Muscle of back (tissue), 13 donors: Measurements from ENCODE around the gene MMS19. TPM values are rescaled to one million over a fixed set of nuclear protein-coding genes. Genes with fewer than 3 reads are reported as not detected.

Experiments used
- DNase-seq, 3 donors: peaks; one replicate each; pipeline versions ENCODE4 v3.0.0 to v3.0.0-alpha.2; 2013
- long read RNA-seq, 9 donors: transcript quantifications; one replicate each; lab custom pipeline, GENCODE V29; 2026
- polyA plus RNA-seq, 10 donors: library from polyadenylated mRNA; unstranded; fragments of 120-200 nt; gene quantifications; one replicate each; pipeline ENCODE4 v1.2.1, GENCODE V29; 2013; ENCODE audit not compliant: insufficient read length in 10 of 10

MMS19 gene
- polyA plus RNA-seq = 10 to 100 TPM; 51.9 to 84.9 (median 58.4) TPM
- long read RNA-seq, donor 1, partial matches to known transcripts = 0 of 4 reads
- long read RNA-seq, donor 1, other reads (novel, unspliced or antisense) = 0 of 4 reads
- long read RNA-seq, donor 2, partial matches to known transcripts = 46 of 47 reads
- long read RNA-seq, donor 2, other reads (novel, unspliced or antisense) = 0 of 47 reads
- long read RNA-seq, donor 3 = 0 reads
- long read RNA-seq, donor 4, partial matches to known transcripts = 0 of 2 reads
- long read RNA-seq, donor 4, other reads (novel, unspliced or antisense) = 0 of 2 reads
- long read RNA-seq, donor 5, partial matches to known transcripts = 11 of 35 reads
- long read RNA-seq, donor 5, other reads (novel, unspliced or antisense) = 22 of 35 reads
- long read RNA-seq, donor 6, partial matches to known transcripts = 54 of 56 reads
- long read RNA-seq, donor 6, other reads (novel, unspliced or antisense) = 0 of 56 reads
- long read RNA-seq, donor 7, partial matches to known transcripts = 16 of 19 reads
- long read RNA-seq, donor 7, other reads (novel, unspliced or antisense) = 0 of 19 reads
- long read RNA-seq, donor 8, partial matches to known transcripts = 11 of 13 reads
- long read RNA-seq, donor 8, other reads (novel, unspliced or antisense) = 0 of 13 reads
- long read RNA-seq, donor 9, partial matches to known transcripts = 0 of 1 reads
- long read RNA-seq, donor 9, other reads (novel, unspliced or antisense) = 0 of 1 reads

GRCh38 chr10:97498076-97498840 is at the start of gene MMS19:
MMS19 (minus strand) TSS chr10:97498422; CDS start chr10:97498384, 38 bp downstream.
- DNase-seq = peak; percentile 98 to 99 (median 98)

GRCh38 chr10:97547962-97548361 is 49.7 kb upstream of the MMS19 start:
- DNase-seq = peak in 1 of 3 donors; percentile 77

GRCh38 chr10:97547271-97547600 is 49.0 kb upstream of the MMS19 start:
- DNase-seq = no peak

GRCh38 chr10:97546456-97547270 is 48.4 kb upstream of the MMS19 start:
- DNase-seq = no peak

GRCh38 chr10:97543025-97543546 is 44.9 kb upstream of the MMS19 start:
- peak; percentile 63 to 87 (median 81) for DNase-seq

GRCh38 chr10:97542169-97543024 is 44.2 kb upstream of the MMS19 start:
- DNase-seq = peak; percentile 88 to 96 (median 91)

GRCh38 chr10:97540669-97541500 is 42.7 kb upstream of the MMS19 start:
- DNase-seq = no peak

- DNase-seq = peak in 1 of 3 donors; percentile 73
Measured at GRCh38 chr10:97539523-97540200, 41.4 kb upstream of the MMS19 start.

GRCh38 chr10:97538839-97539238 is 40.6 kb upstream of the MMS19 start:
- DNase-seq = no peak

GRCh38 chr10:97538411-97538810 is 40.2 kb upstream of the MMS19 start:
- no peak for DNase-seq

GRCh38 chr10:97537186-97537869 is 39.1 kb upstream of the MMS19 start:
- no peak for DNase-seq

- no peak for DNase-seq
Measured at GRCh38 chr10:97534746-97535367, 36.6 kb upstream of the MMS19 start.

GRCh38 chr10:97533888-97534287 is 35.7 kb upstream of the MMS19 start:
- DNase-seq = no peak

GRCh38 chr10:97532935-97533671 is 34.9 kb upstream of the MMS19 start:
- no peak for DNase-seq

- no peak for DNase-seq
Measured at GRCh38 chr10:97531401-97531986, 33.3 kb upstream of the MMS19 start.
